Adipocyte (in vitro differentiated cells): ENCODE results near the gene HBB.

Experiments
- DNase-seq: peaks from one replicate; pipeline ENCODE4 v3.0.0-alpha.2; 2015; ENCODE audit warnings: low read depth
- H3K27me3 ChIP-seq: replicated peaks from 2 replicates; pipeline ENCODE4 v1.7.0; 2013; ENCODE audit warnings: mild to moderate bottlenecking, low read length, moderate library complexity; ENCODE audit not compliant: control insufficient read depth, insufficient read depth
- H3K36me3 ChIP-seq: 2 replicates; pipeline ENCODE4 v1.7.0; 2013; ENCODE audit warnings: low read length, mild to moderate bottlenecking, moderate library complexity; ENCODE audit not compliant: control insufficient read depth, insufficient read depth, severe bottlenecking
- H3K4me1 ChIP-seq: 2 replicates; pipeline ENCODE4 v1.7.0; 2013; ENCODE audit warnings: mild to moderate bottlenecking, low read length, moderate library complexity; ENCODE audit not compliant: control insufficient read depth, insufficient read depth
- H3K4me3 ChIP-seq: 2 replicates; pipeline ENCODE4 v1.7.0; 2013; ENCODE audit warnings: mild to moderate bottlenecking, low read length, moderate library complexity
- H3K9ac ChIP-seq: 2 replicates; pipeline ENCODE4 v1.7.0; 2013; ENCODE audit warnings: mild to moderate bottlenecking, low read length, moderate library complexity
- H3K9me3 ChIP-seq: 2 replicates; pipeline ENCODE4 v1.7.0; 2013; ENCODE audit warnings: mild to moderate bottlenecking, low read length, moderate library complexity; ENCODE audit not compliant: control insufficient read depth

Gene HBB

DNA sequence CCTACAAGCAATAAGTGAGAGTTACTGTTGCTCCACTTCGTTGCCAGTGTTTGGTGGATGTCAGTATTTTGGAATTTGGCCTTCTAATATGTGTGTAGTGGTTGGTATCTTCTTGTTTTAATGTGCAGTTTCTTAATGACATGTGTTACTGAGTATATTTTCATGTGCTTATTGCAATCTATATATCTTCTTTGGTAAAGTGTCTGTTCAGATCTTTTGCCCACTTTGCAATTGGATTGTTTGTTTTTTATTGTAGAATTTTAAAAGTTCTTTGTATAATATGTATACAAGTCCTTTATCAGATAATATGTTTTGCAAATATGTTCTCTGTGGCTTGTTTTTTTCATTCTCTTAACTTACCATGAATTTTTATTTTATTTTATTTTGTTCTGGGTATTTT is 34.1 kb downstream of the HBB start:
- Histone ChIP-seq H3K9me3 (no peaks in the 10 kb centered on the region), H3K4me1 (no peaks in the 10 kb centered on the region), H3K4me3 (no peak overlapping the region), H3K9ac (no peak overlapping the region), H3K36me3 (no peaks in the 10 kb centered on the region), H3K27me3 (no peaks in the 10 kb centered on the region)
- no peak for DNase-seq

DNA sequence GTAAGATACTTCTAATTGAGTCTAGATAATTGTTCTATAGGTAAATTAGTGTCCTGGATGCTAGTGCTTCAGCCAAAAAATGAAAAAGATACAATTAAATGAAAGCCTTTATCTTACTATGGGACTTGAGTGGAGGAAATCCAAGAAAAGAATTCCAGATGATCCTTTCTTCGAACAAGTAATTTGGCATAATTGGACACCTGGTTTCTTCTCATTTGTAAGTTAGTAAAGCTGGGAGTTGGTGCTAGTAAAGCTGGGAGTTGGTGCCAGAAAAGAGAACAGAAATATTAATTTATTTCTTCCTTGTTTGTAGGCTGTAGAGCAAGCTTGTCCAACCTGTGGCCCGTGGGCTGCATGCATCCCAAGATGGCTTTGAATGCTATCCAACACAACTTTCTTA is 38.7 kb downstream of the HBB start:
- no peaks in the 10 kb centered on the region for H3K36me3 ChIP-seq
- no peak overlapping the region for H3K4me3 ChIP-seq
- H3K9me3 ChIP-seq, result no peaks in the 10 kb centered on the region

DNA sequence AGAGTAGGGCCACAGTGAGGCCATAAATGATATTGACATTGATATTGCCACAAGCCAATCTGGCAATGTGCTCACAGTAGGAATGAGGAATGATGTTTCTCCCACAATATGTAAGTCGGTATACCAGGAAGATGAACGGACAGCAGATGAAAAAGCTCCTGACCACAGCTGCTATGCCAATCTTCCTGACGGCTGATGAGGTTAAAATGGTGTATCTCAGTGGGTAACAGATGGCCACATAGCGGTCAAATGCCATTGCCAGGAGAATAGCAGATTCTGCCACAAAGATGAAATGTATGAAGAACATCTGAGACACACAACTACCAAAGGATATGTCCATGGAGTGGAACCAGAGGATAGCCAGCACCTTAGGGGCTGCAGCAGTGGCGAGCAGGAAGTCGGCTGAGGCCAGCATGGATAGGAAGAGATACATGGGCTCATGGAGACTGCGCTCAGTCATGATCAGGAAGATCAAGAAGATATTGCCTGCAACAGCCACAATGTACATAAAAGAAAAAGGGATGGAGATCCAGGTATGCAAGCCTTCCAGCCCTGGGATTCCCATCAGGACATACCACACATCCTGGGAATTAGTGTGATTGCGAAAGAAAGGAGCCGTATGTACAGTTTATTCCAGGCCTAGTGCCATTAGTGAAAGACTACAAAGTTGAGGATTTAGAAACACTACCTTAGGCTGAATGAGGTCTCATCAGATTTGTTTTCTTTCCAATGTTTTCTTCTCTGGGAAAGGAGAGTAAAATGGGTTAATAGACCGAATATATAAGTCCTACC is 48.6 kb downstream of the HBB start:
- Histone ChIP-seq H3K9ac (no peak overlapping the region), H3K9me3 (no peaks in the 10 kb centered on the region), H3K36me3 (no peaks in the 10 kb centered on the region), H3K27me3 (no peaks in the 10 kb centered on the region), H3K4me1 (no peaks in the 10 kb centered on the region), H3K4me3 (no peak overlapping the region)
- no peak for DNase-seq

More for the DNA sequence above, 38.7 kb downstream of the HBB start:
- H3K9ac ChIP-seq, result no peak overlapping the region
- no peak for DNase-seq
- H3K4me1 ChIP-seq, result no peaks in the 10 kb centered on the region
- H3K27me3 ChIP-seq, result no peaks in the 10 kb centered on the region
